Upper lobe of left lung (tissue), 4 donors: ENCODE data around the gene GPR87.

Experiments used
- CTCF ChIP-seq, 6 experiments: fragments of 450-650 bp in 4 of 6; fragments of 200-600 bp in 2 of 6; sonication (generic) in 2 of 6; IDR thresholded peaks; one replicate each; pipeline ENCODE4 v1.5.1; 2016 to 2019; ENCODE audit warnings: antibody characterized with exemption in 6 of 6
- EP300 ChIP-seq, 4 donors: sonication (generic); formaldehyde crosslinking; IDR thresholded peaks; one replicate each; pipeline ENCODE4 v1.5.1; 2017; ENCODE audit warnings: antibody characterized with exemption in 4 of 4, control low read depth in 2 of 4

- TF ChIP-seq CTCF (IDR thresholded peaks at IDR 0.05) (no peak), EP300 (IDR thresholded peaks at IDR 0.05) (no peak)
Observed at GRCh38 chr3:151345859-151346258, 29.2 kb upstream of the GPR87 start.
